ENCODE data around the gene IGF2BP2.
A peak's percentile ranks its signal among the peaks of the same experiment; 100 is the strongest.

IGF2BP2 gene

GRCh38 chr3:185728630-185729336, 96.1 kb downstream of the IGF2BP2 start:
- no peak for TF ChIP-seq CTCF (IDR thresholded peaks at IDR 0.05; ENCODE audit: low read length, missing control alignments)
- DNase-seq (ENCODE audit: low read depth), result peak; percentile 66
- H3K4me3 ChIP-seq (replicated peaks; ENCODE audit: low read depth, low read length), result no peak overlapping the region

- H3K4me3 ChIP-seq (replicated peaks; ENCODE audit: low read depth, low read length), result no peak overlapping the region
- DNase-seq (ENCODE audit: low read depth), result no peak
- TF ChIP-seq CTCF (IDR thresholded peaks at IDR 0.05; ENCODE audit: low read length, missing control alignments), result no peak
Measured at GRCh38 chr3:185727873-185728272, 97.0 kb downstream of the IGF2BP2 start.

GRCh38 chr3:185726254-185726967, 98.4 kb downstream of the IGF2BP2 start:
- DNase-seq (ENCODE audit: low read depth), result no peak
- no peak for TF ChIP-seq CTCF (IDR thresholded peaks at IDR 0.05; ENCODE audit: low read length, missing control alignments)
- no peak overlapping the region for H3K4me3 ChIP-seq (replicated peaks; ENCODE audit: low read depth, low read length)

- no peak for TF ChIP-seq CTCF (IDR thresholded peaks at IDR 0.05; ENCODE audit: low read length, missing control alignments)
- H3K4me3 ChIP-seq (replicated peaks; ENCODE audit: low read depth, low read length), result no peak overlapping the region
- DNase-seq (ENCODE audit: low read depth), result peak; percentile 61
Measured at GRCh38 chr3:185724761-185725160, 100.1 kb downstream of the IGF2BP2 start.

DNA sequence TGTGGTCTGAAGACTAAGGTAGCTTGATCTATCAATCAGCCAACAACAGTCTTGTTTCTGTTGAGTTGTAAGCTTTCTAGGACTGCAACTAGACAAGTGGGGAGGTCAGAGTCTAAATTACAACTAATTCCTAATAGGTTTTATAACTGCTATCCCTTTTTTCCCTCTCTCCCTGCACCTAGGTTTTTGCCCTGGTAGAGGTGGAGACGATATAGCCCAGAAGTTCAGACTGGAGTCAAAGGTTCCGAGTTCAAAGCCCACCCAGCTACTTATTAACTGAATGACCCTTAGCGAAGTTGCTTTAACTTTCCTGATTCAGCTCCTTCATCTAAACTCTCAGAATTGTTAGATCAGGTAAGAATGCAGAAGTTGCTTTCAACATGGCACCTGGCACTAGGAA, 100.6 kb downstream of the IGF2BP2 start:
- TF ChIP-seq CTCF (IDR thresholded peaks at IDR 0.05; ENCODE audit: low read length, missing control alignments), result no peak
- H3K4me3 ChIP-seq (replicated peaks; ENCODE audit: low read depth, low read length), result no peak overlapping the region
- no peak for DNase-seq (ENCODE audit: low read depth)

DNA sequence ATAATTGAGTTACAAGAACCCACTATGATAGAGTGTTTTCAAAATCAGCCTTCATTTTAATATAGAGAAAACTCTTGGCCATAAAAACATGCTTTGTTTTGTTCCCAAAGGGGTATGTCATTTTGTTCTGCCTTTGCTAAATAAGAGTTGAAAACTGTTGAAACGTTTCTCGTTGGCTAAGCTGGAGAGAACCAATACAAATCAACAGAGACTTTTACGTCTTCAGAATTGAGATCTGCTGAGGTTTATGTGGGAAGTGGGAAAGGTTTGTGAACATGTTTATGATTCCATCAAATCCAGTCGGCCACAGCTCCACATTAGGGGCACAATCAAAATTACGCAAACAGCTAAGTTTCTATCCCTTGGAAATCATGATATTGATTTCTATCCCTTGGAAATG, 102.0 kb downstream of the IGF2BP2 start:
- H3K4me3 ChIP-seq (replicated peaks; ENCODE audit: low read depth, low read length), result no peak overlapping the region
- no peak for DNase-seq (ENCODE audit: low read depth)
- TF ChIP-seq CTCF (IDR thresholded peaks at IDR 0.05; ENCODE audit: low read length, missing control alignments), result no peak

Data from fibroblast of pulmonary artery (primary cell).